Loucy (cell line): Measurements from ENCODE around the gene FAM151A.

ENCODE experiments used
- H2AFZ ChIP-seq: fragments of 200-600 bp; sonication (generic); 2 replicates; pipeline ENCODE4 v1.6.0; 2016; ENCODE audit warnings: antibody characterized with exemption, mild to moderate bottlenecking, low read length, moderate library complexity
- H3F3A ChIP-seq: fragments of 200-600 bp; 2 replicates; pipeline ENCODE4 v1.6.0; 2016; ENCODE audit warnings: antibody characterized with exemption, low read depth, mild to moderate bottlenecking
- H3K27me3 ChIP-seq: fragments of 200-600 bp; sonication (generic); 2 replicates; pipeline ENCODE4 v1.6.1; 2014; ENCODE audit warnings: low read length, mild to moderate bottlenecking; ENCODE audit not compliant: insufficient read depth, poor library complexity, severe bottlenecking
- H3K36me3 ChIP-seq: fragments of 200-600 bp; sonication (generic); 2 replicates; pipeline ENCODE4 v1.6.1; 2016; ENCODE audit warnings: low read length; ENCODE audit not compliant: insufficient read depth
- H3K4me1 ChIP-seq: fragments of 200-600 bp; sonication (generic); 2 replicates; pipeline ENCODE4 v1.5.1; 2014; ENCODE audit warnings: low read length, mild to moderate bottlenecking; ENCODE audit not compliant: insufficient read depth, poor library complexity, severe bottlenecking
- H3K4me2 ChIP-seq: fragments of 200-600 bp; sonication (generic); 2 replicates; pipeline ENCODE4 v1.6.0; 2014; ENCODE audit warnings: antibody characterized with exemption, low read length, low read depth, mild to moderate bottlenecking; ENCODE audit not compliant: poor library complexity, severe bottlenecking
- H3K4me3 ChIP-seq: fragments of 200-600 bp; sonication (generic); 2 replicates; pipeline ENCODE4 v1.5.1; 2014; ENCODE audit warnings: low read length, mild to moderate bottlenecking, mixed read lengths; ENCODE audit not compliant: poor library complexity, severe bottlenecking
- H3K79me2 ChIP-seq: fragments of 200-600 bp; sonication (generic); 2 replicates; pipeline ENCODE4 v1.6.1; 2014; ENCODE audit warnings: low read length; ENCODE audit not compliant: insufficient read depth
- H3K9ac ChIP-seq: fragments of 200-600 bp; sonication (generic); 2 replicates; pipeline ENCODE4 v1.6.0; 2014; ENCODE audit warnings: mild to moderate bottlenecking, low read depth, low read length, moderate library complexity; ENCODE audit not compliant: poor library complexity, severe bottlenecking
- H3K9me2 ChIP-seq: fragments of 200-600 bp; sonication (generic); replicated peaks from 2 replicates; pipeline ENCODE4 v1.6.1; 2016; ENCODE audit warnings: low read depth, low read length, mixed read lengths
- H3K9me3 ChIP-seq: fragments of 200-600 bp; sonication (generic); 2 replicates; pipeline ENCODE4 v1.6.1; 2014; ENCODE audit warnings: mild to moderate bottlenecking, antibody characterized with exemption, low read length, low read depth; ENCODE audit not compliant: insufficient read depth
- H4K20me1 ChIP-seq: fragments of 200-600 bp; sonication (generic); 2 replicates; pipeline ENCODE4 v1.6.0; 2014; ENCODE audit warnings: antibody characterized with exemption, low read length, mild to moderate bottlenecking; ENCODE audit not compliant: insufficient read depth, poor library complexity, severe bottlenecking
- CTCF ChIP-seq: fragments of 200-600 bp; sonication (generic); conservative IDR thresholded peaks from 2 replicates; pipeline ENCODE4 v1.5.1; 2014; ENCODE audit warnings: mild to moderate bottlenecking, antibody characterized with exemption, low read length
- EZH2phosphoT487 ChIP-seq: fragments of 200-600 bp; IDR thresholded peaks from 2 replicates; pipeline ENCODE4 v1.6.1; 2018; ENCODE audit warnings: antibody characterized with exemption, mild to moderate bottlenecking, moderate library complexity, borderline replicate concordance

FAM151A gene

GRCh38 chr1:54645806-54646676, 22.7 kb upstream of the FAM151A start:
- Histone ChIP-seq H3K9ac (no peak overlapping the region), H3K9me2 (no peaks in the 10 kb centered on the region), H3K27me3 (no peaks in the 10 kb centered on the region), H3K9me3 (no peaks in the 10 kb centered on the region; the same call in 1 of the 2 replicates), H3K4me2 (no peak overlapping the region), H3K79me2 (no peaks in the 10 kb centered on the region), H3K36me3 (no peaks in the 10 kb centered on the region), H4K20me1 (no peaks in the 10 kb centered on the region), H2AFZ (no peak overlapping the region), H3K4me3 (no peak overlapping the region), H3F3A (no peaks in the 10 kb centered on the region), H3K4me1 (no peaks in the 10 kb centered on the region)
- TF ChIP-seq CTCF (no peak), EZH2phosphoT487 (no peak)

DNA sequence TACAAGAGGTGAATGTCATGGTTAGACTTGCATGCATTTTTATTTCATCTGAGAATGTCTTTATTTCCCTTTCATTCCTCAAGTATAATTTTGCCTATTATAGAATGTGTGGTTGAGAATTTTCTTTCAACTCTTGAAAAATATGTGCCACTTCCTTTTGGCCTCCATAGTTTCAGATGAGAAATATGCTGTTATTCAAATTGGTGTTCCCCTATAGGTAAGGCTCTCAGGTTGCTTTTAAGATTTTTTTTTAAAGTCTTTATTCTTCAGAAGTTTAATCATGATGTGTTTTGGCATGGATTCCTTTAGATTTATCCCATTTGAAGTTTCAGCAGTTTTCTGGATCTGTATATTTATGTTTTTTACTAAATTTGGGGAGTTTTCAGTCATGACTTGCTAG, 20.4 kb upstream of the FAM151A start:
- Histone ChIP-seq H4K20me1 (no peaks in the 10 kb centered on the region), H3K9me3 (no peaks in the 10 kb centered on the region; the same call in 1 of the 2 replicates), H3K79me2 (no peaks in the 10 kb centered on the region), H3K9me2 (no peaks in the 10 kb centered on the region), H3K36me3 (no peaks in the 10 kb centered on the region), H2AFZ (no peak overlapping the region), H3K4me3 (no peak overlapping the region), H3K27me3 (no peaks in the 10 kb centered on the region), H3K4me2 (no peak overlapping the region), H3F3A (no peaks in the 10 kb centered on the region), H3K9ac (no peak overlapping the region), H3K4me1 (no peaks in the 10 kb centered on the region)
- TF ChIP-seq CTCF (no peak), EZH2phosphoT487 (no peak)

DNA sequence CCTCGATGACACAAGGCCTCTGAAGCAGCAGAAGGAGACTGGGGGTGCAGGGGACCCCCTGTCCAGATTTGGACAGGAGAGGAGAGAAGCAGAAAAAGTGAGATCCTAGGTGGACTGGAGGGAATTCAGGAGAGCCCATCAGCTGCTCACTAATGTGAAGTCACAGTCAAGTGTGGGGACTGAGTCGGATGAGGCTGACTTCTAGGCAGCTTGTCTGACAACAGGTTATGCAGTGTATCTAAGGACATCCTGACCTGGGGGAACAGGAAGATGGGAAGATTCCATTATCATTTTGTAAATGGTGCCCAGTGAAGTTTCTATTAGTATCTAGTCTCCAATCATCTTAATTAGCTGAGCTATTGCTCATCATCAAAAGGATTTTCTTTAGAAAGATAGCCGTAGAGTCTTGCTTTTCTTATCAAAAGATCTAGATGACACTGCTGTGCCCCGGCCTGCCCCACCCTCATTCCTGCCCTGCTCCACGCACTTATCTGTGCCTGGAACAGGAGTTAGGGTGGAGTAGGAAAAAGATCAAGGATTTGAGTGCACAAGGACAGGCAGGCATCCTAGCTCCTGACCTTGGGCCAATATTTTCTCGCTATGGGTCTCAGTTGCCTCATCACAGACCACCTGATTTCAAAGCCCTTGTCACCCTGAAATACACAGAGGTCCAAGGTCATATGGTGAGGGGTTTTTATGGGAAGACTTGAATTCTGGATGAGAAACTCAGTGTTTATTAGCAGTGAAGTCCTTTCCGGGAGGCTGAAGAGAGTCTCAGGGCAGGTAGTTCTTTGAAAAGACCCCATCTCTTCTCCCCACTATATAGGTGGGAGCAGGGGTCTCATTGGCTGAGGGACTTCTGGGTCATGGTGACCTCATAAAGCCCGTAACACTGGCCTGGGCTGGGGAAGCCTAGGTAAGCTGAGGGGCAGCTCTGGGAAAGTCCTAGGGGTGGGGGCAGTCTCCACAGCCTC, 17.8 kb upstream of the FAM151A start, which contains the start of gene MROH7:
MROH7 (plus strand) TSS at position 924 of the 974 bp plus-strand sequence. CDS start 11,141 bp downstream, outside the sequence.
- H3K4me1 ChIP-seq: no peaks in the 10 kb centered on the region
- H3K9me2 ChIP-seq: no peaks in the 10 kb centered on the region
- no peaks in the 10 kb centered on the region for H3K36me3 ChIP-seq
- H3K4me2 ChIP-seq: no peak within 1 kb of the TSS
- no peak within 1 kb of the TSS for H2AFZ ChIP-seq
- H3K9ac ChIP-seq: no peak within 1 kb of the TSS
- TF ChIP-seq CTCF (no peak), EZH2phosphoT487 (no peak)
- H3K27me3 ChIP-seq: no peaks in the 10 kb centered on the region
- no peaks in the 10 kb centered on the region for H3F3A ChIP-seq
- no peak within 1 kb of the TSS for H3K4me3 ChIP-seq
- H3K9me3 ChIP-seq: no peaks in the 10 kb centered on the region; the same call in 1 of the 2 replicates
- no peaks in the 10 kb centered on the region for H3K79me2 ChIP-seq
- H4K20me1 ChIP-seq: no peaks in the 10 kb centered on the region
